Nephron progenitor cell (in vitro differentiated cells): ENCODE measurements around the gene COL18A1.

Experiments
- DNase-seq: peaks from one replicate; pipeline ENCODE4 v3.0.0; 2021
- H3K27ac Mint-ChIP-seq: 2 replicates; pipeline ENCODE4 v1.8.0; 2021; ENCODE audit warnings: mild to moderate bottlenecking, moderate library complexity, mixed read lengths
- H3K27me3 Mint-ChIP-seq: 2 replicates; pipeline ENCODE4 v1.8.0; 2021; ENCODE audit warnings: mild to moderate bottlenecking, low read depth, mixed read lengths; ENCODE audit not compliant: poor library complexity
- H3K36me3 Mint-ChIP-seq: 2 replicates; pipeline ENCODE4 v1.8.0; 2021; ENCODE audit warnings: low read depth, mixed read lengths
- H3K4me1 Mint-ChIP-seq: 2 replicates; pipeline ENCODE4 v1.8.0; 2021; ENCODE audit warnings: mixed read lengths
- H3K4me3 Mint-ChIP-seq: 2 replicates; pipeline ENCODE4 v1.8.0; 2021; ENCODE audit warnings: mild to moderate bottlenecking, moderate library complexity, mixed read lengths
- H3K9me3 Mint-ChIP-seq: 2 replicates; pipeline ENCODE4 v1.8.0; 2021; ENCODE audit warnings: mild to moderate bottlenecking, moderate library complexity, mixed read lengths
- CTCF ChIP-seq: fragments of 200-600 bp; sonication (generic); IDR thresholded peaks from 2 replicates; pipeline ENCODE4 v1.5.0; 2021; ENCODE audit warnings: antibody characterized with exemption

COL18A1 gene

GRCh38 chr21:45451771-45452182 is 46.8 kb downstream of the COL18A1 start:
- no peak for TF ChIP-seq CTCF
- Mint-ChIP-seq H3K4me3 (no peak overlapping the region), H3K9me3 (peaks cover 17% of the 10 kb centered on the region), H3K27me3 (no peaks in the 10 kb centered on the region), H3K27ac (peak overlapping the region; percentile 39), H3K36me3 (peaks cover 21% of the 10 kb centered on the region), H3K4me1 (peaks cover 42% of the 10 kb centered on the region)
- DNase-seq = no peak

- Mint-ChIP-seq H3K4me1 (peaks cover 36% of the 10 kb centered on the region), H3K27ac (peak overlapping the region; percentile 29), H3K27me3 (no peaks in the 10 kb centered on the region), H3K4me3 (no peak overlapping the region), H3K36me3 (peaks cover 10% of the 10 kb centered on the region), H3K9me3 (peaks cover 8% of the 10 kb centered on the region)
- DNase-seq = no peak
- TF ChIP-seq CTCF = no peak
Measured at GRCh38 chr21:45452696-45453307, 47.8 kb downstream of the COL18A1 start.

GRCh38 chr21:45453308-45453950 is 48.5 kb downstream of the COL18A1 start:
- Mint-ChIP-seq H3K36me3 (peaks cover 4% of the 10 kb centered on the region), H3K4me3 (no peak overlapping the region), H3K9me3 (peaks cover 3% of the 10 kb centered on the region), H3K4me1 (peaks cover 29% of the 10 kb centered on the region), H3K27me3 (no peaks in the 10 kb centered on the region), H3K27ac (peak overlapping the region; percentile 83)
- no peak for TF ChIP-seq CTCF
- DNase-seq = no peak

GRCh38 chr21:45454060-45454925 is 49.3 kb downstream of the COL18A1 start:
- Mint-ChIP-seq H3K27me3 (no peaks in the 10 kb centered on the region), H3K4me1 (peaks cover 21% of the 10 kb centered on the region), H3K36me3 (no peaks in the 10 kb centered on the region), H3K4me3 (no peak overlapping the region), H3K27ac (peak overlapping the region; percentile 83), H3K9me3 (no peaks in the 10 kb centered on the region)
- DNase-seq = no peak
- TF ChIP-seq CTCF = no peak

GRCh38 chr21:45454926-45455673 is 50.1 kb downstream of the COL18A1 start:
- H3K27ac Mint-ChIP-seq = no peak overlapping the region
- H3K27me3 Mint-ChIP-seq = no peaks in the 10 kb centered on the region
- DNase-seq = no peak
- peaks cover 18% of the 10 kb centered on the region for H3K4me1 Mint-ChIP-seq
- peaks cover 4% of the 10 kb centered on the region for H3K9me3 Mint-ChIP-seq
- H3K36me3 Mint-ChIP-seq = peaks cover 5% of the 10 kb centered on the region
- no peak for TF ChIP-seq CTCF
- H3K4me3 Mint-ChIP-seq = no peak overlapping the region
